Activated T-cell treated with anti-CD3 and anti-CD28 coated beads, Interleukin-2, amount 50 U/mL, for 4 hours (primary cell): ENCODE data around the gene PGGHG. TPM values are rescaled to one million over a fixed set of nuclear protein-coding genes. Genes with fewer than 3 reads are reported as not detected.

Experiments
- ATAC-seq, 2 donors: fragments of 200-7000 bp; cut with Tn5 transposase; one replicate each; pipeline ENCODE4 v1.10.0; 2021
- DNase-seq: peaks from one replicate; pipeline ENCODE4 v3.0.0-alpha.2; 2020
- H3K27me3 Mint-ChIP-seq: one replicate; pipeline ENCODE4 v1.8.0; 2021; ENCODE audit warnings: low read depth, mixed read lengths
- H3K36me3 Mint-ChIP-seq: one replicate; pipeline ENCODE4 v1.8.0; 2022; ENCODE audit warnings: mixed read lengths; ENCODE audit not compliant: insufficient read depth
- H3K4me1 Mint-ChIP-seq: one replicate; pipeline ENCODE4 v1.8.0; 2021; ENCODE audit warnings: low read depth, mixed read lengths
- H3K4me3 Mint-ChIP-seq: one replicate; pipeline ENCODE4 v1.8.0; 2021; ENCODE audit warnings: mild to moderate bottlenecking, moderate library complexity, mixed read lengths
- H3K9me3 Mint-ChIP-seq: one replicate; pipeline ENCODE4 v1.8.0; 2021; ENCODE audit warnings: mixed read lengths
- total RNA-seq, 3 donors: library from RNA; stranded (reverse); gene quantifications; one replicate each; pipeline ENCODE4 v1.2.1, GENCODE V29; 2021

The PGGHG gene
- total RNA-seq, 3 donors from 2014 or later = 16.6 to 76.3 (median 28.3) TPM

GRCh38 chr11:340539-341512, 51.9 kb downstream of the PGGHG start:
- peaks cover 29% of the 10 kb centered on the region for H3K4me1 Mint-ChIP-seq
- H3K4me3 Mint-ChIP-seq = no peak overlapping the region
- DNase-seq (no peak), ATAC-seq (no peak)
- no peaks in the 10 kb centered on the region for H3K9me3 Mint-ChIP-seq
- no peaks in the 10 kb centered on the region for H3K27me3 Mint-ChIP-seq
- no peaks in the 10 kb centered on the region for H3K36me3 Mint-ChIP-seq

- peaks cover 18% of the 10 kb centered on the region for H3K4me1 Mint-ChIP-seq
- no peak overlapping the region for H3K4me3 Mint-ChIP-seq
- no peak for ATAC-seq
- H3K36me3 Mint-ChIP-seq = no peaks in the 10 kb centered on the region
- H3K9me3 Mint-ChIP-seq = no peaks in the 10 kb centered on the region
- no peak for DNase-seq
- no peaks in the 10 kb centered on the region for H3K27me3 Mint-ChIP-seq
Measured at GRCh38 chr11:342328-342727, 53.4 kb downstream of the PGGHG start.

- no peaks in the 10 kb centered on the region for H3K27me3 Mint-ChIP-seq
- ATAC-seq = no peak
- H3K4me3 Mint-ChIP-seq = no peak overlapping the region
- H3K36me3 Mint-ChIP-seq = no peaks in the 10 kb centered on the region
- peaks cover 18% of the 10 kb centered on the region for H3K4me1 Mint-ChIP-seq
- H3K9me3 Mint-ChIP-seq = no peaks in the 10 kb centered on the region
- no peak for DNase-seq
Measured at GRCh38 chr11:344836-345578, 56.1 kb downstream of the PGGHG start.

Other genes with a start within 250 kb of the PGGHG start
- not detected for gene SCGB1C1, start 96.0 kb upstream of the PGGHG start, total RNA-seq
- gene BET1L, start 81.7 kb upstream of the PGGHG start, total RNA-seq = 10 to 100 TPM; 41.1 to 46.1 (median 42.6) TPM
- 100 to 1,000 TPM; 145 to 152 (median 151) TPM for gene RIC8A, start 81.4 kb upstream of the PGGHG start, total RNA-seq
- gene SIRT3, start 52.8 kb upstream of the PGGHG start, total RNA-seq = 10 to 100 TPM in 1 of 3 donors, 1 to 10 TPM in 2; 7.0 to 12.6 (median 8.3) TPM
- gene PSMD13, start 52.1 kb upstream of the PGGHG start, total RNA-seq = 100 to 1,000 TPM; 348 to 399 (median 390) TPM
- gene NLRP6, start 10.7 kb upstream of the PGGHG start, total RNA-seq = 1 to 10 TPM in 2 of 3 donors, under 1 TPM in 1; 0.33 to 3.2 (median 1.2) TPM
- gene IFITM5, start 10.4 kb downstream of the PGGHG start, total RNA-seq = not detected
- 100 to 1,000 TPM; 197 to 257 (median 231) TPM for gene IFITM2, start 18.7 kb downstream of the PGGHG start, total RNA-seq
- gene IFITM1, start 24.9 kb downstream of the PGGHG start, total RNA-seq = 100 to 1,000 TPM in 2 of 3 donors, 10 to 100 TPM in 1; 99.3 to 144 (median 120) TPM
- 10 to 100 TPM in 2 of 3 donors, 1 to 10 TPM in 1; 5.3 to 24.6 (median 20.4) TPM for gene IFITM3, start 31.7 kb downstream of the PGGHG start, total RNA-seq
- 1 to 10 TPM; 3.8 to 6.1 (median 5.5) TPM for gene B4GALNT4, start 80.4 kb downstream of the PGGHG start, total RNA-seq
- gene PKP3, start 105.1 kb downstream of the PGGHG start, total RNA-seq = under 1 TPM; 0.11 to 0.40 (median 0.16) TPM
- 10 to 100 TPM; 26.7 to 29.3 (median 29.2) TPM for gene SIGIRR, start 125.9 kb downstream of the PGGHG start, total RNA-seq
- gene ANO9, start 152.9 kb downstream of the PGGHG start, total RNA-seq = 10 to 100 TPM; 16.5 to 21.7 (median 20.4) TPM
- gene PTDSS2, start 161.2 kb downstream of the PGGHG start, total RNA-seq = 10 to 100 TPM; 25.7 to 30.9 (median 29.1) TPM
- gene RNH1, start 218.1 kb downstream of the PGGHG start, total RNA-seq = 100 to 1,000 TPM; 159 to 172 (median 160) TPM
- gene HRAS, start 246.4 kb downstream of the PGGHG start, total RNA-seq = 100 to 1,000 TPM in 1 of 3 donors, 10 to 100 TPM in 2; 92.2 to 108 (median 95.0) TPM
- 1 to 10 TPM; 1.4 to 2.7 (median 1.7) TPM for gene LRRC56, start 248.4 kb downstream of the PGGHG start, total RNA-seq